DMS114 treated with DMSO at 0.1 percent for 48 hours (cell line): ENCODE results near the gene RPS27A.
"Not testable (repeated sequence)": the region's sequence is repeated elsewhere in the genome, so short reads cannot be mapped to it uniquely, and the experiment has no call there.

ENCODE experiments used
- DNase-seq: peaks from one replicate; lab custom pipeline; 2025; ENCODE audit not compliant: unreplicated experiment; lab: John Stamatoyannopoulos, UW

Gene RPS27A

GRCh38 chr2:55232084-55232862, at the start of gene RPS27A, which contains the start of gene CLHC1:
Gene RPS27A, plus strand, starts transcription at chr2:55232688. Its CDS starts 137 bp downstream, at chr2:55232825.
Gene CLHC1, minus strand, starts transcription at chr2:55232293. Its CDS starts 9,882 bp downstream, at chr2:55222411.
- peak; percentile 97 for DNase-seq

- DNase-seq, result not testable (repeated sequence)
Measured at GRCh38 chr2:55186837-55187236, 45.7 kb upstream of the RPS27A start.

- DNase-seq, result not testable (repeated sequence)
Measured at GRCh38 chr2:55191888-55192287, 40.6 kb upstream of the RPS27A start.

GRCh38 chr2:55196526-55196925, 36.0 kb upstream of the RPS27A start:
- DNase-seq, result no peak

- no peak for DNase-seq
Measured at GRCh38 chr2:55200416-55200815, 32.1 kb upstream of the RPS27A start.

GRCh38 chr2:55204536-55204935, 28.0 kb upstream of the RPS27A start:
- no peak for DNase-seq

- DNase-seq, result no peak
Measured at GRCh38 chr2:55204950-55205349, 27.5 kb upstream of the RPS27A start.

- no peak for DNase-seq
Measured at GRCh38 chr2:55213822-55214221, 18.7 kb upstream of the RPS27A start.

- DNase-seq, result no peak
Measured at GRCh38 chr2:55223958-55224760, 8.3 kb upstream of the RPS27A start.

- no peak for DNase-seq
Measured at GRCh38 chr2:55224761-55225261, 7.7 kb upstream of the RPS27A start.

GRCh38 chr2:55225481-55226020, 6.9 kb upstream of the RPS27A start:
- no peak for DNase-seq

GRCh38 chr2:55227437-55228225, 4.9 kb upstream of the RPS27A start:
- not testable (repeated sequence) for DNase-seq

- no peak for DNase-seq
Measured at GRCh38 chr2:55228226-55228563, 4.3 kb upstream of the RPS27A start.

- no peak for DNase-seq
Measured at GRCh38 chr2:55229221-55229620, 3.3 kb upstream of the RPS27A start.

- no peak for DNase-seq
Measured at GRCh38 chr2:55230551-55230950, 1.9 kb upstream of the RPS27A start.

- peak; percentile 51 for DNase-seq
Measured at GRCh38 chr2:55231546-55232083, 873 bp upstream of the RPS27A start.

GRCh38 chr2:55232863-55233657, 572 bp downstream of the RPS27A start:
- DNase-seq, result no peak

GRCh38 chr2:55233658-55233940, 1.1 kb downstream of the RPS27A start:
- DNase-seq, result no peak

GRCh38 chr2:55235724-55236538, 3.4 kb downstream of the RPS27A start:
- no peak for DNase-seq
